CD4-positive, alpha-beta T cell treated with Interleukin-12 subunit alpha and Interleukin-12 subunit beta, for 1 hour (primary cell): Measurements from ENCODE around the gene TPD52L3.

Experiments used
- DNase-seq: peaks from one replicate; pipeline ENCODE4 v3.0.0-alpha.2; 2020

TPD52L3 gene

DNA sequence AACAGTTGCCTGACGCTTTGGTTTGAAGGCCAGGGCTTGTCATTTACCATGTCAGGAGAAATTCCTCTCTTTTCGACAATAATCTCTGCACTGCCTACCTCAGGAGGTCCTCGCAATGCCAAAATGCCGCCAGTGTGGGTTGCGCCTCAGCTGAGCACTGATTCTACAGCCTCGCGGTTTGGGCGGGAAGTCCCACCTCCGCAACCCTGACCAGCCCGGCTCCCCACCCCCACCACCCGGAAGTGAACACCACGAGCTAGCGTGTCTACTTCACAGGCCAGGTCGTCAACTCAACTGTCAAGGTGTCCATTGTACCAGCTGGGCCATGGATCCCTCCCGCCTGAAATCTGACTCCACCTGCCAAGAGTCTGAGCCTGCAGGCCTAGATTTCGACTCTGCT lies at the start of gene TPD52L3:
TSS of gene TPD52L3 (plus strand) at position 273 of the 400 bp plus-strand sequence. CDS start 221 bp downstream, outside the sequence.
- no peak for DNase-seq

DNA sequence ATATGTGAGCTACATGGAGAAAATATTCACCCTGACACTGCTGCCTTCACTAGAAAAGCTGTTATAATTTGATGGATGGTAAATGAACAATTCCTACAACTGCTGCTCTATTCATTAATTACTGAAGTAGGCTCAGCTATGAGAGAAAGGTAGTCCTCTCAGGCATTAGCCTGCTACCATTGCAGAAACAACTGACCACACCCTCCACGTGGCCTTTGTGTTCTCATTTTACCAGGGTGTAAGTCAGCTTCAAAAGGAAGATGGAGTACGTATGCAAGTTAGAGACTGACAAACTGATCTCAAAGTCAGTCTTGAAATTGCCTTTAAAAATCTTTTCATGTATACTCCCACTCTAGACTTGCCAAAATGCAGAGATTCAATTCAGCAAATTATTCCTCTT lies 26.3 kb upstream of the TPD52L3 start:
- DNase-seq, result no peak

DNA sequence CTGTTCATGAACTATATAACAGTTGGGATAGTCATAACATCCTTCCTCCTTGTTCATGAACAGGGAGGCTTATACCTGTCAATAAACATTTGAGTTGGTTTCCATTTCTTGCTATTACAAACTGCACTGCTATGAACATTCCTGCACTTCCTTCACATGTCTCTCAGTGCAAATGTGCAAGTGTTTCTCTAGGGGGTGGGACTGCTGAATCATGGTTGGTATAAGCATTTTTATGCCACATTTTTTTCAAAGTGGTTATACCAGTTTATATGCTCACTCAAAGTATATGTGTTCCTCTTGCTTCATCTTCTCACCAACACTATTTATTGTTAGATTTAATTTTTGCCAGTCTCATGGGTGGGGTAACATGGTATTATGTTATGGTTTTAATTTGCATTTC lies 25.8 kb upstream of the TPD52L3 start:
- DNase-seq, result no peak

DNA sequence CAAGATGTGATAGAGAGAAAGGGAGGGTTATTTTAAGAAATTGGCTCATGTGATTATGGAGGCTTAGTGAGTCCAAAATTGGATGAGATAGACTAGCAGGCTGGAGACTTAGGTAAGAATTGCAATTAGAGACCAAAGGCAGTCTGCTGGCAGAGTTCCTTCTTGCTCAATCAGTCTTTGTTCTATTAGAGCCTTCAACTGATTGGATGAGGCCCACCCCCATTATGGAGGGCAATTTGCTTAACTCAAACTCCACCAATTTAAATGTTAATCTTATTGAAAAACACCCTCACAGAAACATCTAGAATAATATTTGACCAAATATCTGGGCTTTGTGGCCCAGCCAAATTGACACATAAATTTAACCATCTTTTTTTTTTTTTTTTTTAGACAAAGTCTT lies 23.9 kb upstream of the TPD52L3 start:
- no peak for DNase-seq

- DNase-seq, result peak; percentile 7
These were observed 22.1 kb upstream of the TPD52L3 start for GRCh38 chr9:6305954-6306563.

DNA sequence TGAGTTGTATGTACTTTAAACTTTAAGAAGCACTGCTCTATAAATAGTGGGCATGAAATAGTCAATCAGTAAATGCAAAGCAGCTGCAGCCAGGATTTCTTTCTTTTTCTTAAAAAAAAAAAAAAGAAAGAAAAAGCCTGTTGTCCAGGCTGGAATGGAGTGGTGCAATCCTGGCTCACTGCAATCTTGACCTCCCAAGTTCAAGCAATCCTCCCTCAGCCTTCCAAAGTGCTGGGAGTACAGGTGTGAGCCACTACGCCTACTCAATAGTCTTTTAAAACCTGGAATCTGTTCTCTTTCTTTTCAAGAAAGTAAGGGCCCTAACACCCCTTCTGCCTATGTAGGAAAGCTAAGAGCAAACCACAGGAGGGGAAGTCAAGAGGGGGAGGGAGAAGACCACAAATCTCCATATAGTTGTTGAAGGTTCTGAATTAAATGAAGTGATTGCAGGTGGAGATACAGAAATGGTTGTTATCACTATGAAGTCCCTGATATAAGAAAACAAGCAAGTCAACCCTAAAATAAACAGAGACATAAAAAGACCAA lies 20.6 kb upstream of the TPD52L3 start:
- DNase-seq, result no peak

- DNase-seq, result no peak
These were observed 2.9 kb downstream of the TPD52L3 start for GRCh38 chr9:6330958-6331634.

DNA sequence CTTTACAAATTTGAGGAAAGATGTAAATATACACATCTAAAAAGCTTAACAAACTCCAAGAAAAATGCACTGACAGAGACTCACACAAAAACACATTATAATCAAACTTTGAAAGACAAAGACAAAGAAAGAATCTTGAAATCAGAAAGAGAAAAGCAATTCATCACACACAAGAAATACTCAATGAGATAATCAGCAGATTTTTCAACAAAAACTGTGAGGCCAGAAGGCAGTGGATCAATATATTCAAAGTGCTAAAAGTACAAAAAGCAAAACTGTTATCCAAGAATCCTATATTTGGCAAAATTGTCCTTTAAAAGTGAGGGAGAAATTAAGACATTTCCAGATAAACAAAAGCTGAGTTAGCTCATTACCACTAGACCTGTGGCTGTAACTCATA lies 6.1 kb downstream of the TPD52L3 start:
- DNase-seq, result no peak

DNA sequence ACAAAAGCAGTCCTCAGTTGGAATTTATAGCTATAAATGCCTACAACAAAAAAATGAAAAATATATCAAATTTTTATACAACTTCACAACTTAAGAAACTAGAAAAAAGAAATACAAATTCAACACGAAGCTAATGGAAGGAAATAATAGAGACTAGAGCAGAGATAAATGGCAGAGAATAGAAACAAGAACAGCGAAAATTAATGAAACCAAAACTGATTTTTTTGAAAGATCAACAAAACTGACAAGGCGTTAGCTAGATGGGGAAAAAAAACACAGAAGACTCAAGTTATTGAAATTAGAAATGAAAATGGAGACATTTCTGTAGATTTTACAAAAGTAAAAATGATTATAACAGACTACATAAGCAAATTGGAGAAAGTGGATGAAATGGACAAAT lies 20.6 kb downstream of the TPD52L3 start:
- DNase-seq, result no peak

GRCh38 chr9:6351737-6352136 lies 23.6 kb downstream of the TPD52L3 start:
- no peak for DNase-seq

GRCh38 chr9:6354072-6354686 lies 26.0 kb downstream of the TPD52L3 start:
- peak; percentile 67 for DNase-seq

GRCh38 chr9:6355728-6356127 lies 27.6 kb downstream of the TPD52L3 start:
- no peak for DNase-seq

DNA sequence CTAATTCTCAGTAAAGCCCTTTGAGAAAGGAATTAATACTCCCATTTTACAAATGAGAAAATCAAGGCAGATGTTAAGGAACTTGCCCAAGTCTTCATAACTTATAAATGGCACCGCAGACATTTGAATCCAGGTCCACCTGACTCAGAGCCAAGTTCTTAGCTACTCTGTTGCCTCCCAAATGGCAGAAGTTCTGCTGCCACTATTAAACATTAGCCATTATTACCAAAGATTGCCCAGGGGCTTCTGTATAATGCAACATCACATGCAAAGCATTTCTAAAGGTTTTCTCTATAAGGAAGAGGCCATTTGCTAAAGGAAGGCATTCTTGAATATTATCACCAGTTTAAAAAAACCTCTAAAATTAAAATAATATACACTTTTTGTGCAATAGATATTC lies 28.3 kb downstream of the TPD52L3 start:
- DNase-seq, result no peak

- DNase-seq, result no peak
These were observed 28.7 kb downstream of the TPD52L3 start for GRCh38 chr9:6356904-6357303.

- DNase-seq, result no peak
These were observed 39.1 kb downstream of the TPD52L3 start for GRCh38 chr9:6367128-6367890.

DNA sequence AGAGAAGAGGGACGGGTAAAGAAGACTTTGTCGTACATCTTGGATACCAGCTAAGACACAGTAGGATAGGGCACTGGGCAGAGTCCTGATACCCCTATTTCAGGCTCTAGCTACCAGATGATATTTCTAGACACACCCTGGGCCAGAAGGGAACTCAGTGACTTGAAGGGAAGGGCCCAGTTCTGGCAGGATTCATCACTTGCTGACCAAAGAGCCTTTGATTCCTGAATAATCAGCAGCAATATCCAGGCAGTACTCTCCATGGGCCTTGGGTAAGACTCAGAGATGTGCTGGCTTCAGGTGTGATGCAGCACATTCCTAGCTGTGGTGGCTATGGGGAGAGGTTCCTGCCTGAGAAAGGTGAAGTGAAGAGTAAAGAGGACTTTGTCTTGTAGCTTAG lies 40.7 kb downstream of the TPD52L3 start:
- no peak for DNase-seq
